ENCODE measurements around the gene DPYD.

The DPYD gene

DNA sequence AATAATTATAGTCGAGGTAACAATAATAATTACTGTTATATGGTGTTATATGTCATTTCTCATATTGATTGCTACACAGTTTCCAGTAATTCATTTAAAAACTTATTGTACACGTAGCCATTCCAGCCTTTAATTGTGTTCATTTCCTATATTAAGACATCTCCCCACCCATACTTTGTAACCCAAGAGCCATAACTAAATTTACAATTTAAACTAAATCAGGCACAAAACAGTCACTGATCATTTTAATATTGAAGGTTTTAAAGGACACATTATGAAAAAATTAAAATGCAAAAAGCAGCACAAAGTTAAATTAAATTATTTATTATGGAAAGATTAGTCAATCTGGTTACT is 487.0 kb downstream of the DPYD start:
- no peak for DNase-seq (ENCODE audit: low read depth in 3 of 3)

DNA sequence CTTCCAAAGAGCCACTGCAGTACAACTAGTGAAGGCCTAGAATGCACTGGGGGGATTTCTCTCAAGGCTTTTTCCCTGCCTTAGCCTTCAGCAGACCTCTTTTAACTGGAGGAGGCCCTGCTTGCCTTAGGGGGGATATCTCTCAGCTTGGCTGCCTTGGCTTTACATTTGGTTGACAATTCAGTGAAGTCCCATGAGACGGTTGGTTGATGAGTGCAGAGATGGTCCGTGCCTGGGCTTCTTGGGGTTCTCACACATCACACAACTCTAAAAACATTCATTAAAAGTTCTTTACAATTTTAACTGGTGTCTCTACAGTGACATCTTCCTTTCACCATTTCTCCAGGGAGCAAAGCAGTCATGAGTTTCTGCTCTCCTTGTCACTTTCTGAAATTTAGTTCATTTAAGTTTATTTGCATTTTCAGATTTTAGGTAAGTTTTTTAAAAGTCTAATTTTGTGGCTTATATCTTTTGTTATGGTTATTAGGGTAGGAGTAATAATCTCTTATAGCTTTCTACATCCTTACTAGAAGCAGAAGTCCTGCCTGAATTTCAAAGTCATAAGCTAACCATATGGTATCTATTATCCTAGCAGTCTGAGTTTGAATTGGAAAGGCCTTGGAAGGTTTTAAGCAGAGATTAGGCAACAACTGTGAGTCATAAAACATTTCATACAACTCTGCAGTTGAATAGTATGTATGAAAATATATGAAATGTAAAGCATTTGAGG is 487.6 kb downstream of the DPYD start:
- no peak for DNase-seq (ENCODE audit: low read depth in 3 of 3)

GRCh38 chr1:97427371-97427770 is 493.5 kb downstream of the DPYD start:
- no peak for DNase-seq (ENCODE audit: low read depth in 3 of 3)

GRCh38 chr1:97424209-97424608 is 496.6 kb downstream of the DPYD start:
- no peak for DNase-seq (ENCODE audit: low read depth in 3 of 3)

DNA sequence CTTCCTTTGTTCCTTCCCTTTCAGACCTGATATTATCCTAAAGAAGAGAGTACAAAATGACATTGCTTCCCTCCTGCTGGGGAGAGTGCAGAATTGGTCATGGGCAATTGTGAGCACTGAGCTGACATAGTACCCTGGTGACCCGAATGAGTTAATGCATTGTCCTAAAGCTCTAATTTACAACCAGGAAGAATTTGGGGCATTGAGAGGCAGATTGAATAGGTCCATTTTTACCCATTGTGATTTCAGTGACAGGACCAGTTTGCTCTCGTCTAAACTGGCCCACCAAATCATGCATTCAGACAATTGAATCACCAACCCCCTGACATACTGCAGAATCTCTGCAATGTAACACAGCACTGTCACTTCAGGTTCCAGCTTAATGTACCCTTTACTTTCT is 497.4 kb downstream of the DPYD start:
- DNase-seq (ENCODE audit: low read depth in 3 of 3) = no peak

- DNase-seq (ENCODE audit: low read depth in 3 of 3) = no peak
These were observed 503.2 kb downstream of the DPYD start for GRCh38 chr1:97417661-97418060.

GRCh38 chr1:97414682-97415312 is 506.0 kb downstream of the DPYD start:
- no peak for DNase-seq (ENCODE audit: low read depth in 3 of 3)

DNA sequence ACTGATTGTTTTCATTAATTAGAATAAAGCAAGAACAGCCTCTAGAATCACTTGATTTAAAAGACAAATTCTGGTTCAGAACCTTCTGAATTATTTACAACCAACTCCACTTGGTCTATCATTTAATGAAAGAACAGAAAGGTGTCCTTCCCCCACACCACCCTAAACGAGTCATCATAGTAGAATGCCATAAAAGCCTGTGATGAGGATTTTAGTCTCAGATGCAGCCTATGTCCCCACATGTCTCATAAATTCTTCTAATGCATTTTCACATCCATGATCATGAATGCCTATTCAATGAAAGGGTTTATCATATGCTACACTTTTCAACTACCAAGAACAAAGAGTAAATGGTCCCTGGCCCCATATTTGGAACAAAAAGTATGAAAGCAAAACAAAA is 508.1 kb downstream of the DPYD start:
- DNase-seq (ENCODE audit: low read depth in 3 of 3) = no peak

DNA sequence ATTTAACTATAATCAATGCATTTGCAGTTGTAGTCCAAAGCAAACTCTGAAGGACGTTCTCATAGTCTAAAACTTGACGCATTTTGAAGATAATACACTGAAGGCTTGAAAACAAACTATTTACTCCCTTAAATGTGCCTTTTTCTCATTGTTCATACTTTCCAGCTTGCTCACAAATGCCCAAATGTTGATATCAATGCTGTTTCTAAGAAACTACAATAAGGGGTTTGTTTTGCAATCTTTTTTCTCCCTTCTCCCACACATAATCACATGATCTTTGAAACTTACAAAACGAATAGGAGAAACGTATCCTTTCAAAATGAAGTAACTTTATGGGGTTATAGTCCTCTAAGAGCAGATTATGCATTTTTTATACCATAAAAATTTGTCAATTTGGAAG is 508.7 kb downstream of the DPYD start:
- DNase-seq (ENCODE audit: low read depth in 3 of 3) = no peak

DNA sequence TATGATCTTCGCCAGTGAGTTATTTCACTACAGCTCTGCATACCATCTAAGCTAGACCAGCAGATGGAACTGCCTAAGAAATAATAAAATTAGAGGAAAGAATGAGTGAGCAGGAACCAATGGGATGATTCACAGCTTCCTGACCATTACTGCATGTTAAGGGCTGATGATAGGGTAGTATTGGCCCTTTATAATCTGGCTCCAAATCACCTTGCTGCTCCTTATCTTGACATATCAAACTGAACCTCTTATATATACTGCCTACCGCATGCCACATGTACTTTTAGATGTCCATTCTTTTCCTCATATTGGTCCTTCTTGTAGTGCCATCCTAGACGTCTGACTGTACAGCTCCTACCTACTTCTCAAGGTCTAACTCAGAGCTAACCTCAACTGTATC is 524.4 kb downstream of the DPYD start:
- no peak for DNase-seq (ENCODE audit: low read depth in 3 of 3)

DNA sequence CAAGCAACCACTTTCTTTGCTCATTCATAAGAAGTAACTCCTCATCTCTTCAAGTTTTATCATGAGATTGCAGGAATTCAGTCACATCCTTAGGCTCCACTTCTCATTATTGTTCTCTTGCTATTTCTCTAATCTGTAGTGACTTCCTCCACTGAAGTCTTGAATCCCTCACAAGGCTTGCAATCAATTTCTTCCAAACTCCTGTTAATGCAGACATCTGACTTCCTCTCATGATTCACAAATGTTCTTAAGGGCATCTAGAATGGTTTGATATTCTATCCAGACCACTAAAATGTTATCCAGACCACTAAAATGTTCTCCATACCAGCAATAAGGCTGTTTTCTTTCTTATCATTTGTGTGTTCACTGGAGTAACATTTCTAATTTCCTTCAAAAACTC is 528.1 kb downstream of the DPYD start:
- DNase-seq (ENCODE audit: low read depth in 3 of 3) = no peak

- DNase-seq (ENCODE audit: low read depth in 3 of 3) = no peak
These were observed 535.1 kb downstream of the DPYD start for GRCh38 chr1:97385536-97386277.

- no peak for DNase-seq (ENCODE audit: low read depth in 3 of 3)
These were observed 536.4 kb downstream of the DPYD start for GRCh38 chr1:97384294-97384968.

- no peak for DNase-seq (ENCODE audit: low read depth in 3 of 3)
These were observed 537.0 kb downstream of the DPYD start for GRCh38 chr1:97383797-97384196.

DNA sequence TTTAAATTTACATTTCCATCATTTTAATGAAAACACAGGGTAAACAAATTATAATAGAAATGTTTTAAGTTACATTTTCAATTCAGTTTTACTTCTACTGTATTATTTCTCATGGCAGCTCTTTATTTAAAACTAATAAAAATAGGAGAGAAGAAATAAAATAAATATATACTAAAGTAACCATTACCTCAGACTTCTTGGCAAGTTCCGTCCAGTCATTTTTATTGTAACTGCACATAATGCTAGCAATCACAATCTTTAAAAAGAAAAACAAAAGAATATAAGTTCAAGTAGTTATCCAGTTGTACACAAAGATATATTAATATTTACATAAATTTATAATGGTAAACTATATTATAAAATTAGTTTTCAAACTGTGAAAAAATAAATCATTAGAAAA is 538.6 kb downstream of the DPYD start:
- DNase-seq (ENCODE audit: low read depth in 3 of 3) = no peak

DNA sequence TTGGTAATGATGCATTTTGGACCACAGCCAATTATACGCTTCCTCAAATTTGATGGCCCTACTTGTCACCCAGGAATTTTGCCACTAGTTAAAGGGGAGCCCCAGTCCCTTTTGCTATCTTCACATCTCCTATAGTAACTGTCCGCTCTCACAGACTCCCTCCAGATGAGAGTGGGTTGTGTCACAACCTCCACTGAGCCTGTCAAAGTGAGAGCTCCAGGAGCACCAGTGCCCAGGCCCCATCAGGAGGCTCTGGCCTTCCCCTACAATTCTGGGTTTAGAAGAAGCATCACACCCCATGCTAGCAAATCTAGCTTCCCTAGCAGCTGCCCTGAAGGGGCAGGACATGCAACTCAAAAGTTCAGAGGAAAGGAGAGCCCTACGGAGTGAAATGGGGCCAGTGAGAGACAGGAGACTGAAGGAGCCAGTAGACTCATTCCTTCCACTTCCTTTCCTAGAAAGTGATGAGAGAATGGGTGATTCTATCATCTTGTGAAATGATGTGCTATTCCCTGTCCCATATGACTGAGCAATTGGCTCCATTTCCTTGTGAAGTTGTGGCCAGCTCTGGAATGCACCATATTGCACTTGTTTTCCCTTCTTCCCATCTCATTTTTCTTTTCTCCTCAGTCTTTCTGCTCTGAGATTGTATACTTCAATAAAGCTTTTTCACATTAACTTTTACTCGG is 541.3 kb downstream of the DPYD start:
- no peak for DNase-seq (ENCODE audit: low read depth in 3 of 3)

DNA sequence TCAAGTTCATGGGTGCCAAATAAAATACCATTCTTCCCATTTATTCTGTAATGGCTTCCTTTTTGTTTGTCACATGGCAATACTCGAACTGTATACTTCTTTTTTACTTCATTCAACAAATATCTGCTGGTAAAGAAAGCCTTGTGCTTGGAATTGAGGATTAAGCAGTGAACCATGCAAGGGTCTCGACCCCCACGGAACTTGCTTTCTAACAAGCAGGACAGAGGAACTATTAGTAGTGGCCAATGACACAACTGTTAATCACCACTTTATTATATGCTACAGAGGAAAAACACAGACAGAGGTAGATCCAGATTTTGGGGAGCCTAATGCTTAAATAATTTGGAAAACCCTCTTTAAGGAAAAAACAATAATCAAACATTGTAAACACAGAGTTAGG is 542.2 kb downstream of the DPYD start:
- DNase-seq (ENCODE audit: low read depth in 3 of 3) = no peak

DNA sequence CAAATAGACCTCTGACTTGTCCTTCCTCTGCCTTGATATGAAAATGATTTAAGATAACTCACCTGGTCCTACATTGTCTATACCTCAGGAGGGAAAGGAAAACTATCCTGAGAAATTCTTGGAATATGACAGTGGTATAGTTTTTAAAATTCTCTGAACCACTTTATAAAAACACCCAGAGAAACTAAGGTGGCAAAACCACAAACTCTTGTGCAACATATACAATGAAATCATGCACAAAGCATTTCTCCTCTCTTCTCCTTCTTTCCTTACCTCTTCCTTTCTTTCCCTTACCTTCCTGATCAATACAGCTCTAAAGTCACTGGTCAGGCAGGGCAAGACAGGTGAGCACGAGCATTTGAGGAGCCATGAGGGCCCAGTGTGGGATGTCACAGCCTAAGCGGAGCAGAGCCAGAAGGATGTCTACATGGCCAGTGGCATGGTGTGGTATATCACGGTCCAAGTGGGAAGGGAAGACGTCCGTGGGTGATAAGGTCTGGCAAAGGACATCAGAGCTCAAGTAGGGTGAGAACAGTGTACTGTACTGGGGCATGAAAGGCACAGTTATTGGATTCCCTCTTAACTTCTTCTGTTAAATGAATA is 543.3 kb downstream of the DPYD start:
- DNase-seq (ENCODE audit: low read depth in 3 of 3) = no peak

GRCh38 chr1:97373000-97373399 is 547.8 kb downstream of the DPYD start:
- no peak for DNase-seq (ENCODE audit: low read depth in 3 of 3)

- DNase-seq (ENCODE audit: low read depth in 3 of 3) = no peak
These were observed 548.3 kb downstream of the DPYD start for GRCh38 chr1:97372531-97372930.

DNA sequence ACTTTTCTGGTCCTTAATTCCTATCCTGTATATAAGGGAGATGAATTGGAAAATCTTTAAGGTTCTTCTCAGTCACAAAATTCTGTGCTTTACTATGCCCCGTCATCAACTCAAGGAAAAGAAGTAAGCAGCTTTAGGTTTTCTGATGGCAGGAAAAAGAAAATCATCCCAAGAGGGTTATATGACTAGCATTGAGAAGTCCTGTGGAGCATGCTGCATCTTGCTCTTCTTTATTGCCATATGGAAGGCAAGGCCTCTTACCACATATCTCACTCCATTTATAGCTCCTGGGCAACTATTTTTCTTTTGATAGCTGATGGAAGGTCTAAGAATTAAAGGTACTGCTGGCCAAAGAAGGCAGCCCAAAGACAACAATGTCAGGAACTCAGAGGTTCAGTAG is 552.5 kb downstream of the DPYD start:
- DNase-seq (ENCODE audit: low read depth in 3 of 3) = no peak

DNA sequence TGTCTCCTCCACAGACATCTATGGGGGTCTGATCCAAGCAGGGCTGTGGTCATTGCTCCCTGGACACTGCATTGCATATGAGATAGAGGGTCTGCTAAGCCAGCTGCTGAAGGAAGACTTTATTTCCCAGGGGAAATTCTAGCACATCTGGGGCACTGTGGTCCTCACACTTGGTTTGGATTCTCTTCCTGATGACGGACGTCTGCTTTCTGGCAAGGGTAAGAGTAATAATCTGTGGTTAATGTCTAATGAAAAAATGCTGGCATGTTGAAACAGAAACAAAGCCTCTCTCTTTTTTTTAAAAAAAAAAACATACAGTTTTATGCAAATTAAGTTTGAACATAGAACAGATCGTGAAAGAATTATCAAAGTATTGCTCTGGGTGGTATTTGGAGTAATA is 553.9 kb downstream of the DPYD start:
- no peak for DNase-seq (ENCODE audit: low read depth in 3 of 3)
